NCI-H128 (cell line): Measurements from ENCODE around the gene TMEM225B.
"Not testable (repeated sequence)": the region's sequence is repeated elsewhere in the genome, so short reads cannot be mapped to it uniquely, and the experiment has no call there.

ENCODE experiments used
- DNase-seq: peaks from one replicate; lab custom pipeline; 2025; ENCODE audit not compliant: unreplicated experiment; lab: John Stamatoyannopoulos, UW

Gene TMEM225B

GRCh38 chr7:99653754-99654153 lies 55.7 kb downstream of the TMEM225B start:
- no peak for DNase-seq

GRCh38 chr7:99654626-99655025 lies 56.6 kb downstream of the TMEM225B start:
- DNase-seq = not testable (repeated sequence)

GRCh38 chr7:99657879-99658278 lies 59.8 kb downstream of the TMEM225B start:
- DNase-seq = not testable (repeated sequence)
